EH (cell line): Measurements from ENCODE around the gene CLSTN2.

Experiments
- DNase-seq: peaks from one replicate; pipeline ENCODE4 v3.0.0-alpha.2; 2015; ENCODE audit warnings: low read depth

CLSTN2 gene

DNA sequence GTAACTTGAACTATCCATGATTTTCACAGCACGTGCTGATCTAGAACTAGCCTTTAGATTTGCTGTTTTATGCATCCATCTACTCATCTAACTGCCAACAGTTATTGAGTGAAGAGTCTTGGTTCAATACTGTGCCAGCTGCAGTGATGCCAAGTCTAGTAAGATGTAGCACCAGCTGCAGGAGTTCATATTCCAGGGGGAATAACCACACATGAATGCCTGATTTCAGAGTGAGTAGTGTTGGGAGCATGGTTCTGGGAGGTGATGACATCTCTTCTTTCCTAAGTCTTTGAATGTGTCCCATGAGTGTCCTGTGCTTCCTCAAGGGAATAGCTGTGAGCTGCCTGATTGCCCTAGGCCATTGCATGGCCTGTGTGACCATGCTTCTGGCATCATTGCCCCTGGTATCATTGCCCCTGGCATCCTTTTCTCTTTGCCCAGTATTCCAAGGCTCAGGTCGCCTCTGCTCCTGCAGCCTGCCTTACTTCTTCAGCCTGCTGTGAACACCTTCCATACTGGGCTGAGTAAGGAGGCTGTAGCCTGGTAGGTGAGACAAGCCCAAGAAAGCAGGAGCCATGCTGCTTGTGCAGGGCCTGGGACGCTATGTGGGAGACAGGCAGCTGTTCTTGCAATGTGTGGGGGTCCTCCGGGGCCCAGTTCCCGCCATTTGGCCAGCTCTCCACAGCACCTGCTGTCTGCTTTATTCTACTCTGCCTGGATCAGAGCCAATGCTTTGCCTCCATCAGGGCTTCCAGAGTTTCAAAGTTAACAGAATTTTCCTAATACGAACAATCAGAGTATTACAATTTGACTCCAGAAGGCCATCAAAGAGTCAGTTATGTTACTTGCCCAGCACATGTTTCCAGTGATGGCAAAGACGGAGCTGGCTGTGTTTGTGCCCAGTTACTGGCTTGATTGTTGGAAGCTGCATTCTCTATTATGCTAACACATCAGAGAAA lies 73.2 kb downstream of the CLSTN2 start:
- DNase-seq: no peak

DNA sequence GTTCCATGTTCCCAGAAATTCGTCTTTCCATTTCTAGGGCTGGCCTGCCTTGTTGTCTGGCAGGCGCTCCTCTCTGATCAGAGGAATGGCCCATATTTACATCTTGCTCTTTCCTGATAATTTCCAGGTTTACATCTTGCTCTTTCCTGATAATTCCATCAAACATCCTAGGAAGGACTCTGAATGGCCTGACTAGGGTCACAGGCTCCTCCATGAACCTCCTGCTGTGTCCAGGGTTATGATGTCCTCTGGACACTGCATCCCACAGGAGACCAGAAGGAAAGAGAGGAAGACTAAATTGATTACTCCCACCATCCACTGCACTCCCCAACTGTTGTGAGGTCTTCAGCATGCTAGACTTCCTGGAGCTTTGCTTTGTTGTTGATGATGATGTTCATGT lies 75.4 kb downstream of the CLSTN2 start:
- no peak for DNase-seq

DNA sequence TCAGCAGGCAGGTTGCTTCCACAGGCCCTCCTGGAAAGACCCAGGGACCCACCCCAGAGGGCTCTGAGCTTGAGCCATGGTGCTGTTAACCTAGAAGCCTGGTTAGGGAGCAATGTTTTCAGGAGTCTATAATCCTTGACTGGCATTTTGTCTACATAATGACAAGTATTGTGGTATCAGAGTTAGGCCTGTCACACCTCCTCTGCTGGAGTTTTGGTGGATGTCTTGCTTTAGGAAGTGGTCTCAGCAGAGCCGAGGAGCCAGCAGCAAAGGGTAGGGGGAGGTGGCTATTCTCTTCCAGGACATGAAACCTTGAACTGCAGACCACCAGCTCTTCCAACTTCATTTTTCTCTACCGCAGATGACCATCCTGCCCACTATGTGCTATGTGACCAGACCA lies 76.1 kb downstream of the CLSTN2 start:
- no peak for DNase-seq

DNA sequence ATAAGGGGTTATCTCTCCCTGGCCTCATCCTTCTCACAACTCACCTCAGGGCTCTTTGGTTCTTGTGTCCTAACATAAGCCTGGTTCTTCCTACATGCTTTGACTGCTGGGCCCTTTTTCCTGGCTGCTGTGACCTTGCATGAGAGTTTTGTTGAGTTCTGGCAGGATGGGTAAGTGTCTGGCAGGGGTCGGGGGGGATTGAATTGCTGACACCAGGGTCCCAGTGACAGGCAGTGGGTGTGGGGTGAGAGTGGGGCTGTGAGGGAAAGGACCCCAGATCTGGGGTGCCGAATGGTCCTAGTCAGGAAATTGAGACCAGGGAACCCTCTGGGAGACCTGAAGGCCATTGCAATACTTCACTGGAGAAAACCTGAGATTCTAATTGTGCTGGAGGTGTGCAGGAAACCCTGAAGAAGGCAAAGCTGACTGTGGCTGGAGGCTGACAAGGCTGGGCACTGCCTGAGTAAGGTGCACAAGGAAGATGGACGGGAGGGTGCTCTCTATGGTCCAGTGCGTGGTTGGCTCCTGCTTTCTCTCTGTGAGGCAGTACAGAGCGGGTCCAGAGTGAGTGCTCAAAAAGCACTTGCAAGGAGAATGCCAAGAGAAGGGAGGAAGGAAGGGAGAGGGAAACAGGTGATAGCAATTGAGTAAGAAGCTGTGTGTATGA lies 76.8 kb downstream of the CLSTN2 start:
- DNase-seq: no peak

DNA sequence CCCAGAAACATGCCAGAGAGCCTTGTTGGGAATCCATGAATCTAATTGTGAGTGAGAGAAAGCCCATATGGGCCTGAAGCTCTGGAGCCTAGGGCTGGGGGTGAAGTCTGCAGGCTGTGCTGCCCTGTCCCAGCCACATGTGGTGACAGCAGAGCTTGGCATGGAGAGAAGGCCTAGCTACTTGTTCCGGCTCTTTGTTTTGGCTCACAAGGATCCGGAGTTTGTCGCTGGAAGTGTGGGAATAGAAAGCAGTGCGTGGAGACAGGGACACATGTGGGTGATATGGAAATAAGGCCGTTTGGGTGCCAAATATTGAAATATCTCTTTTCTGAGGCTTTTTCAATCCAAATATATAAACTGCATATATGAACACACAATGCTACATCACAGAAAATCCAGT lies 78.2 kb downstream of the CLSTN2 start:
- DNase-seq: no peak

DNA sequence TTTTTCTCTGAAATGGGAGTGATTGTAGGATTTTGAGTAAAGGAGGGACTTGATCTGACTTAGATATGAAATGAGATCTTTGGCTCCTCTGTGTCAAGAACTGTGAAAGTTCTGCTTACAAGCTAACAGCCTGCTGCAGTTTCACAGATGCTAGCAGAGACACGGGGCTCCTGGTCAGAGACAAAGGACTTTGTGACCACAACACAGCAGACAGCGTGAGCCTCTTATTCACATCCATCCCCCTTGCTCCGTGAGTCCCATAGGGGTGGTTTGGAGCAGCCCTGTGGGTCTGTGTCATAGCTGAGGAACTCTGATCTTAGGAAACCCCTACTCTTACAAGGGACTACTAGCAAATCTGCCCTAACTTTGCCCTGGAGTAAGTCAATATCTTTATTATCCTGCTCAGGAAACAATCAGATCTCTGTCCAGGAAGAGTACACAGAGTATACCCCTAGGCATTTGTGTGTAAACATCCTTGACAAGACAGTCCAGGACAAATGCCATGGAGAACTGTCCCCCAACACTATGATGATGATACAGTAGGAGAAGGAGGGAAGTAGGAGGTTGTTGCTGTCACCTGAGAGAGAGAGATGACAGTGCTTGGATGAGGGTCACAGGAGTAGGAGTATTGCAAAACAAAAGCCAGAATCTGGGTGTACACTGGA lies 80.0 kb downstream of the CLSTN2 start:
- no peak for DNase-seq

DNA sequence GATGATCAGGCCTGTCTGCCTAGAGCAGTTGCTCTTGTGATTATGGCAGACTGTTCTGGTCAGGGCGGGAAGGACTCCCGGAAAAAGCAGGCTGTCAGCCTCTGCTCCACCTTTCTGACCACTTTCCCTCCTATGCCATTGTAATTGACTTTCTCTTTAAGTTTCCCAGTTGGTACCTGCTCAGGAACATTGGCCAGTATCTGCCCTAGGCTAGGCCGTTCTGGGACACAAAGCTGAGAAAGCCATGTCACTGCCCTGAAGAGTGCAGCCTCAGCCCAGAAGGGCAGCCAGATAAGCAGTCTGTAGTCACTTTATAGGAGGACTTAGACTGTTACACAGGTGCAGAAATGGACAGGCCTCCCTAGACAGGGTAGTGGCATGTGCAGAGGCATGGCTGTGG lies 80.8 kb downstream of the CLSTN2 start:
- DNase-seq: no peak

DNA sequence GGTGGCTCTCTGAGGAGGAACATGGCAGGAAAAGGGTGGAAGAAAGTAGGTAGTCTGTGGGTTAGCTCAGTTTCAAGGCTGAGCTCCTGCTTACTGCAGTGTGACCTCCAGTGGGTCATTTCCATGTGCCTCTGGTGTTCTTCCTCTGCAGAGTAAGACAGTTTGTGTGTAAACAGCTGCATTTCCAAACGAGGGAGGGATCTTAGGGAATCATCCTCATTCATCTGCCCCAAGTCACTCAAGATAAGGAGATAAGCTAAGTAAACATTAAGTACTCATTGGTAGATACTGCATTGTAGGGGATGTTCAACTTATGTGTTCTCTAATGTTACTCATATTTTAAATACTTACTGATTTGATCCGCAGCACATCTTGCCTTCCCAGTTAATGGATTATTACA lies 83.6 kb downstream of the CLSTN2 start:
- DNase-seq: no peak

DNA sequence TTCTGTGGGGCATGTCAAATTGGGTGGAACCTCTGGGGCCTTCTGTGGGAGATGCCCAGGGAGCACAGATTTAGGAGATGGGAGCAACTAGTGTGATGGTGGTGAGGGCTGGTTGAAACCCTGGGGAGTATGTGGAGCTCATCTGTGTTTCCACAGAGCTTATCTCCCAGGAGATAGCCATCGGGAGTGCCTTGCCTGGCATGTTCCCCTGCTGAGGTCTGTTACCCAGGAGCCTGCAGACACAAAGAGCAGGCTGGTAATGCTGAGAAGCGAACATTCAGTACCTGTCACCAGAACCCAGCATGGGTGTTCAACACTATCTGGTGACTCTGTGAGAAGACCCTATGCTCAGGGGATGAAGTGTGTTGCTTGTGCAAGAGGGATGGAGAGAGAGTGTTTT lies 85.0 kb downstream of the CLSTN2 start:
- no peak for DNase-seq

DNA sequence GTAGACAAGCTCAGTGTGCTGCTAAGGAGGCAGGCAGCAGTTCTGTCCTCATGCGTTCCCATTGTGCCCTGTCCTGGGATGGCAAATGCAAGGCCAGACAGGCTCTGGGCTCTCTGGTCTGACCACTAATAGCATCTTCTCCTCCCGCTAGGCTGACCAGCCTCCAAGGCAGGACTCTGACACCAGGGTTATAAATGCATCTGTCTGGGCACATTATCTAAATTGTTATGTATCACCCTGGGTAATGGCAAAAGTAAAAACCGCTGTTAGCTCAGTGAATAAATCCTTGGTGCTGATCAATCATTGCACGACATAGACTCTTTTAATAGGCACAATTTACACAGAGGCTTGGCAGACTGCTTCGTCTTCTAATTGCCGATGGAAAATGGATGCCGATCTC lies 85.6 kb downstream of the CLSTN2 start:
- DNase-seq: no peak

DNA sequence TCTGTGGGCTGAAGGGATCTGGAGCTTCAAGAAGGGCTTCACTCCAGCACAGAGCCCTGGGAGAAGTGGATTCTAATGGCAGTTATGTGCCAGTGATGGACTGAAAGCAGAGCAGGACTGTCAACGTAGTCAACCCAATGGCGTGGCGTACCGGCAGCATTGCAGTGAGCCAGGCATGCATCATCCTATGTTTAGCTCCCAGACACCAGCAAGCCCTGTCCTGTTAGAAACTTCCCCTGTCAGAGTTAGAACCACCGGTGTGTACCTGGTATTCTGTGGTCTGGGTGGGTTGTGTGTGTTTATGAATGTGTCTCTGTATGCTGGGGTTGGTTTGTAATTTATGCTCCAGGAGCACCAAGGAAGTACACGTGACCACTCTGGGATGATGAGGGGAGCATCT lies 86.3 kb downstream of the CLSTN2 start:
- no peak for DNase-seq

DNA sequence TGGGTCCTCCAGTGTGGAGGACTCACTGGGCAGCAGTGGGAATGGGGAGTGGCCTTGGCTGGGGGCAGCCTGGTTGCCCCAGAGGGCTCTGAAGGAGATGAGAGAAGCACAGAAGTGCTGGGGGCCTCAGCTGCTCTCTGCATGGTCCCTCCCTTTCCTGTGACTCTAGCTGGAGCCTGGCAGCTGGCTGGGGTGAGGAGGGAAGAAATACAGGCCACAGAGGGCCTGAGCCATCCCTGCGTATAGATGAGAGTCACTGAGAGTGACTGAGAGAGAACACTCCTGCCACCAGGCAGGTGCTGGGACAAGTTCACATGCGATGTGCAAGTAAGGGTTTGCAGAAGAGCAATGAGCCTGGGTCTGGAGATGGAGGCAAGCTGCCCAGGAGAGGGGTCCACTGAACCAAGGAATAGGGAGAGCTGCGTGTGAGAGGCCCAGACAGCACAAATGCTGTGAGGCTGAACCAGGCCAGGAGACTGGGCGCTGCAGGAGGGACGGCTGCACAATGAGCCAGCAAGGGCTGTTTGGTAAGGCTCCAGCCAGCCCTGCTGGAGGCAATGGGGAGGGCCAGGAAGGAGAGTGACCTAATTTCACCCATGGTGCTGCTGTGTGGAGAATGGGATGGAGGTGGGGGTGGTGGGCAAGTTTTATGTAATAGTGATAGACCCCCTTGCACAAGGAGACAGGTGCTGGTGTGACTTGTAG lies 87.2 kb downstream of the CLSTN2 start:
- DNase-seq: no peak

DNA sequence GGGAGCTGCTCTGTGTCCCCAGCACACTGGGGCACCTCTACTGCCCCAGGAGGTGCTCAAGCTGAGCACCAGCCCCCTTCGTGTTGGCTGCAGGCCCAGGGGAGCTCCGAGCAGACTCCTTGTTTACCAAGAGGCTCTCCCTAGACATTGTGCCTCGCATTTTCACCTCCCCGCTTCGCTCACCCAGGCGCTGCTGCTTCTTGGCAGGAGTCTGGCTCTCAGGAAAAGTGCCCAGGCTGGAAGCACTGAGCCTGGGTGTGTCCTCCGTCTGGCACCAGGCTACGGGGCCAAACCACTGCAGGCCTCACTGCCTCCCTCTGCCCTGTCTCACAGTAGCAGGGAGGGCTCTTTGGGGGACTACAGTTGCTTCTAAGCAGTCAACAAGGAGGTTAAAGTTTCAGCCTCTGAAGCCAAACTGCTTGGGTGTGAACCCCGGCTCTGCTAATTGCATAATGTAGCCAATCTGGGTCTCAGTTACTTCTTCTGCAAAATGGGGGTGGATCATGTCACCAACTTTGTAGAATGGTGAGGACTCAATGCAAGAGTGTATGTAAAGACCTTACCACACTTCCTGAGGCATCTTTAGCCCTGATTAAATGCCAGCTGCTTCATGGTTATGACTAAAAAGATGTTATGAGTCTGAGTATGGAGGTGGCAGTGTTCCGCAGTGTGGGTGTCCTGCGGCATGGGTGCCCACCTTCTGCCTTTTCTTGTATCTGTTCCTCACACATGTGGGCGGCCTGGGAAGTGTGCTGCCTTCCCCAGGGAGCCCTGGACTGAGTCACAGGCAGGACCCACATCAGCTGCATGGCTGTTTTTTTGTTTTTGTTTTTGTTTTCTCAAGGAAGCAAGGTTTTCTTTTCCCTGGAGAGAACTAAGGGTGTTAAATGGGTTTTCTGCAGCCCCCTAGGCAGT lies 88.9 kb downstream of the CLSTN2 start:
- no peak for DNase-seq

DNA sequence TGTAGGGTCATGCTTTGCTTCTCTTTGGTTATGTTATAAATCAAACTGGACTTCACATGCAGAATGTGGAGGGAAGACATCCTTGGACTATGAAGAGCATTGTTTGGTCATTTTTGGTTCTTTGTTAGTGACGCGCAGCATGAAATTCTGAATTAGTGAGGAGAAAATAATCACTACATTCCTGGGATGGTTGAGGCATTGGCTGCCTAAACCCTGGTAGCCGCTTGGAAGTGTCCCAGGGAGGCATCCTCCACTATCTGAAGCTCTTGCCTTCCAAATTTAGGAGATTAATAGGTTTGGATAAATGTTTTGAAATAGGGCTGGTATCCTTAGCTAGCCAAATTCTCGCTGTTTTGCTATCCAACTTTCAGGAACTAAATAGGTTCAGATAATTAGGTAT lies 96.2 kb downstream of the CLSTN2 start:
- no peak for DNase-seq

DNA sequence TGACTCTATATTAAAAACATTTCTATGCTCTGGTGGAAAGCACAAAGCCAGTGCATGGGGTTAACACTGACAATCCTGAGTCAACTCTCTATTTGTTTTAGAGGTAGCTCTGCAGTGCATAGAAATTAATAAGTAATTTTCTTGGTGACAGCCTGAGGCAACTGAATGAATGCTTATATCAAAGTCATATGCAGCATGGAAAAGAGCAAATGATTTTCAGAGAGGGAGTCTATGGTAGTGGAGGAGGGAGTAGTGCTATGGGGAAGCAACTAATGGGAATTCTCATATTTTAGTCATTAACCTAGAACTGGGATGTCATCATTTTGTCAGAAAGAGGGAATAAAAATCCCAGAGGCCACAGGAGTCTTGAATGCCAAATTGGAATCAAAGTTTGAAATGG lies 99.1 kb downstream of the CLSTN2 start:
- no peak for DNase-seq

DNA sequence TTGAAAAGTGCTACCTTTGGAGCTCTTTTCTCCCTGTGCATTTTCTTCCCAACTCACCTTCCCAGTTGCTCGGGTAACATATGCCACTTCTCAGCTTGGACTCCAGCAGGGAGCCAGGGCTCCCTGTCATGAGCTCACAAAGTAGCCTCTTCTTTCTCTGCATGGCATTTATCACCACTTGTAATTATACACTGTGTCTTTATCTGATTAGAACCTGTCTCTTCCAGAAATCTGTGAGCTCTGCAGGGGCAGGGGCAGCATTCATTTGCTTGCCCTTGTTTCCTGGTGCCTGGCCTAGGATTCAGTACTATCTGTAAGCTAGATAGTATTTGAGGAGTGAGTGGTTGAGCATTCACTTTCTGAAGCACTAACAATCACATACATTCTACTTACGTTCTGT lies 100.9 kb downstream of the CLSTN2 start:
- no peak for DNase-seq

DNA sequence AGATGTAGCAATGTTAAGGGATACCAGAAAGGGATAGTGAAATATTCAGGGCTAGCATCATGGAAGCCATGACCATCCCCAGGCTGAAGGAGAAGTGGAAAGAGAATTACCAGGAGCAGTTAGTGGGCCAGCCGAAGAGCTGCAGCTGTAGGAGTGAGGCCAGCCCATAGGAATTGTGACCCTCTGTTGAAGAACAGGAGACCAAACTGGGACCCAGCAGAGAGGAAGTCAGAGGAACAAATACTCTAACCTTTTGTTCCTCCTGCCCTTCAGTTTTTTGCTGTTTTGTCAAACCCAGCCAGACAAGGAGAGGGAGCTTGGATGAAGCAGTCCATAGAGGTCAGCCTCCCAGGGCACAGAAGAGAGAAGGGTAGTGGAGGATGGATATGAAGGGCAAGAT lies 115.4 kb downstream of the CLSTN2 start:
- DNase-seq: no peak

DNA sequence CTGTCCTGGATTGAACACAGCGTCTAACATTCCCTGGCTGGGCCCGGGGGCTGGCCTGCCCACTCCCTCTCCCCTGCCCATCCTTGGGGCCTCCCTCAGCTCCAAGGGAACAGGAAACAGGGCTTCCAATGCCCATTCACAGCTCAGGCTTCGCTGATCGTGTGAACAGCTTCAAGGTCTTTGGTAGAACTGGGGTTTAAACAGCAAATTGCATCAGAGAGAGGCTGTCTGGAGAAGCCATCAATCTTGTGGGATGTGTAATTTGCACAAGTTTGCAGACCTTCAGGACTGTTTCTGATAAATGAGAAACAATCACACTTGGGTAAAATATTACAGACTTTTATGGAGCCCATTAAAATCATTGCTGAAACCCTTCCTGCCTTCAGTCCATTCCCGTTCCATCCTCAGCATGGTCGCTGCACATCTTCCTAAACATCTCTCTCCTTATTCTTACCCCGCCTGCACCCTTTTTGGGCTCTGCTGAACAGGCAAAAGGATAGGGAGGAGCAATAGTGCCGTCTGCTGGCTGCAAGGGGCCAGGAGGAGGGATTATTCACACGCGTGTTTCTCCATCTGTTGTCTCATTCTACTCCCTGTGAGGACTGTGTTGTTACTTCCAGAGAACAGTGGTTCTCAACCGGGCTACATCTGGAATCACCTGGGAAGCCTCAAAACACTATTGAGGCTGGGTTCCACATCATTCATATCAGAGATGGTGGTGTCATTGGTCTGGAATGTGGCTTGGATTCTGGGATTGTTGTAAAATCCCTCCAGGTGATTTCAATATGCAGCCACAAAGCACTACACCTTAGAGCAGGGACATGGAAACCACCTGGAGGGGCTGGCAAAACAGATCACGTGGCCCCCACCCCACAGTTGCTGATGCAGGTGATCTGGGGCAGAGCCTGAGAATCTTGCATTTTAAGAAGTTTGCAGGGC lies 116.3 kb downstream of the CLSTN2 start:
- DNase-seq: no peak

DNA sequence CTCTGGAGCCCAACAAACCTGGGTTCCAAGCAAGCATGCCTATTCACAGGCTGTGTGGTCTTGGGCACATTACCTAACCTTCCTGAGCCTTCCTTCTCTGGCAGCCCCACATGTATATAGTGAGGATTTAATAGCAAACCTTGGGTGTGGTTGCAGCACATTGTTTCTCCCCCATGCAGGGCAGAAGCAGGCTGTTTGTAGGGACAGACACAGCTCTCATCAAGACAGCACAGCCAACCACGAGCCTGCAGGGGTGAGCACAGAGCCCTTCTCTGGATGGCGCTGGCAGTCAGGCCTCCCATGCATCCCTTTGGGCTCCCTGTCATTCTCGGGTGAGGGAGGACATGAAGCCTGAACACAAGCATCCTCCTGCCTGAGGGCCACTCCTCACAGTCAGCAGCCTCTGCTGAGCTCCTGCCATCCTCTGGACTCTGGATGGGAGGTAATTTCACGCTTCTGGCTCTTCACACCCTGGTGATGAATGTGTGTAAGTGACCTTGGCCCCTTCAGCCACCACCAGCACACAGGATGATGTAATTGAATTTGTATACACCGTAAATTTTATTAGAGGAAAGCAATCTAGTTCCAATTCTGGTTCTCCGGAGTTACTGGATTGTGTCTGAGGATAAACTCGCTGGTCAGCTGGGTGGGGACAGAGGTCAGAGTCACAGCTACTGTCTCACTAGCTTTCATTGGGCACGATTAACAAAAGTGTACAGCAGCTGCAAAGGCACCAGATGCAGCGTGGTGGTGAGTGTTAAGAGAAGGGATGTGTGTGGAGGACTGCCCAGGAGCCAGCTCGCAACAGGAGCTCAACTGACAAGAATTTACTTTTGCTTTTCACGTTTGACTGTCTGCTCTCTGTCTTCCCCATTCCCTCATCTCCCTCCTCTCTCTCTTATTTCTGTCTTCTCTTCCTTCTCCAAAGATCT lies 118.1 kb downstream of the CLSTN2 start:
- no peak for DNase-seq
